D721Med (cell line): Measurements from ENCODE around the gene SHB.

Experiments
- DNase-seq: peaks from one replicate; pipeline ENCODE4 v3.0.0; 2011; ENCODE audit warnings: low spot score; ENCODE audit not compliant: insufficient read length
- FAIRE-seq: peaks from 2 replicates; lab custom pipeline; 2011; peaks lifted over from hg19 to GRCh38; lab: Jason Lieb, UNC
- CTCF ChIP-seq: IDR thresholded peaks from 2 replicates; pipeline ENCODE4 v1.5.1; 2012; ENCODE audit warnings: mild to moderate bottlenecking, control low read depth; ENCODE audit not compliant: insufficient read depth; ENCODE audit errors: missing control alignments

SHB gene

GRCh38 chr9:37870799-37871176, 198.2 kb downstream of the SHB start:
- DNase-seq (no peak), FAIRE-seq (no peak)
- no peak for TF ChIP-seq CTCF

- no peak for DNase-seq
- no peak for FAIRE-seq
- no peak for TF ChIP-seq CTCF
Observed at GRCh38 chr9:37870081-37870798, 198.8 kb downstream of the SHB start.
